ENCODE data around the gene RCSD1. TPM values are rescaled to one million over a fixed set of nuclear protein-coding genes. Genes with fewer than 3 reads are reported as not detected.

Gene RCSD1
- total RNA-seq, 1 donor from 2014 or later, result 0.98 TPM

DNA sequence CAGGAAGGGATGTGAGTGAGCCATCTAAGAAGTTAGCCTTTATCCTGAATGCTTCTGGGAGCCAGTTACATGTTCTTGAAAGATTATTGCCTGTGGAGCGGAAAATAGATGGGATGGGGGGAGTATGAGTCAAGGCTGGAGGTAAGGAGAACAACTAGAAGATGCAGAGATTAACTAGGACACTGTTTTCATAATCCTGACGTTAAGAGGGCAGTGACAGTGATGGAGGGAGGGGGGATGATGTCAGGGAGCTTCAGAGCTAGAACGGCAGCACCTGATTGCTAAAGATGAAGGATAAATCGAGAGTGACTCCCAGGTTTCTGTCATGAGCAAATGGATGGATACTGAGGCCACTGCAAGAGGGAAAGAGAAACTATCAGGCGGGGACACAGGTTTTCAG is 10.0 kb upstream of the RCSD1 start:
- H3K79me2 ChIP-seq (ENCODE audit: insufficient read depth, low read length), result no peaks in the 10 kb centered on the region
- Mint-ChIP-seq H3K27me3 (ENCODE audit: low read depth, unreplicated experiment) (peaks cover 13% of the 10 kb centered on the region), H3K4me3 (ENCODE audit: unreplicated experiment) (no peak overlapping the region), H3K9me3 (ENCODE audit: unreplicated experiment) (peaks cover 3% of the 10 kb centered on the region), H3K27ac (ENCODE audit: unreplicated experiment) (no peak overlapping the region), H3K36me3 (ENCODE audit: low read depth, unreplicated experiment) (no peaks in the 10 kb centered on the region), H3K4me1 (ENCODE audit: low read depth, unreplicated experiment) (peaks cover 14% of the 10 kb centered on the region)
- no peaks in the 10 kb centered on the region for H3K9me3 ChIP-seq (ENCODE audit: insufficient read depth, low read depth, low read length)
- H3K9ac ChIP-seq (ENCODE audit: low read length), result no peak overlapping the region
- no peaks in the 10 kb centered on the region for H4K20me1 ChIP-seq (ENCODE audit: insufficient read depth, low read length)
- H3K4me2 ChIP-seq (ENCODE audit: low read length), result no peak overlapping the region
- no peaks in the 10 kb centered on the region for H3K27me3 ChIP-seq (ENCODE audit: insufficient read depth, low read length)
- no peak for FAIRE-seq
- TF ChIP-seq CTCF (IDR thresholded peaks at IDR 0.05; ENCODE audit: insufficient read depth, low read depth, low read length), result no peak
- no peak for TF ChIP-seq EZH2 (IDR thresholded peaks at IDR 0.05; ENCODE audit: insufficient read depth, low read length)
- H3K4me1 ChIP-seq (ENCODE audit: insufficient read depth, low read length), result peaks cover 7% of the 10 kb centered on the region
- H3K27ac ChIP-seq (ENCODE audit: low read depth, low read length), result no peak overlapping the region
- DNase-seq (ENCODE audit: low read depth), result no peak
- H3K4me3 ChIP-seq (ENCODE audit: insufficient read depth, low read depth, low read length), result no peak overlapping the region
- H3K36me3 ChIP-seq (ENCODE audit: insufficient read depth, low read length), result no peaks in the 10 kb centered on the region
- H2AFZ ChIP-seq (ENCODE audit: low read depth, low read length), result no peak overlapping the region

- Histone ChIP-seq H2AFZ (ENCODE audit: low read depth, low read length) (no peak overlapping the region), H3K27ac (ENCODE audit: low read depth, low read length) (no peak overlapping the region), H3K36me3 (ENCODE audit: insufficient read depth, low read length) (no peaks in the 10 kb centered on the region), H3K27me3 (ENCODE audit: insufficient read depth, low read length) (peaks cover 3% of the 10 kb centered on the region), H3K9ac (ENCODE audit: low read length) (no peak overlapping the region), H3K9me3 (ENCODE audit: insufficient read depth, low read depth, low read length) (no peaks in the 10 kb centered on the region), H3K4me1 (ENCODE audit: insufficient read depth, low read length) (peaks cover 7% of the 10 kb centered on the region), H3K4me3 (ENCODE audit: insufficient read depth, low read depth, low read length) (no peak overlapping the region), H4K20me1 (ENCODE audit: insufficient read depth, low read length) (no peaks in the 10 kb centered on the region), H3K79me2 (ENCODE audit: insufficient read depth, low read length) (no peaks in the 10 kb centered on the region), H3K4me2 (ENCODE audit: low read length) (no peak overlapping the region)
- Mint-ChIP-seq H3K27me3 (ENCODE audit: low read depth, unreplicated experiment) (peaks cover 16% of the 10 kb centered on the region), H3K27ac (ENCODE audit: unreplicated experiment) (no peak overlapping the region), H3K4me3 (ENCODE audit: unreplicated experiment) (no peak overlapping the region), H3K4me1 (ENCODE audit: low read depth, unreplicated experiment) (peaks cover 11% of the 10 kb centered on the region), H3K9me3 (ENCODE audit: unreplicated experiment) (peaks cover 10% of the 10 kb centered on the region), H3K36me3 (ENCODE audit: low read depth, unreplicated experiment) (no peaks in the 10 kb centered on the region)
- no peak for DNase-seq (ENCODE audit: low read depth)
- FAIRE-seq, result no peak
- TF ChIP-seq EZH2 (IDR thresholded peaks at IDR 0.05; ENCODE audit: insufficient read depth, low read length) (no peak), CTCF (IDR thresholded peaks at IDR 0.05; ENCODE audit: insufficient read depth, low read depth, low read length) (no peak)
Observed at GRCh38 chr1:167621780-167622313, 8.2 kb upstream of the RCSD1 start.

DNA sequence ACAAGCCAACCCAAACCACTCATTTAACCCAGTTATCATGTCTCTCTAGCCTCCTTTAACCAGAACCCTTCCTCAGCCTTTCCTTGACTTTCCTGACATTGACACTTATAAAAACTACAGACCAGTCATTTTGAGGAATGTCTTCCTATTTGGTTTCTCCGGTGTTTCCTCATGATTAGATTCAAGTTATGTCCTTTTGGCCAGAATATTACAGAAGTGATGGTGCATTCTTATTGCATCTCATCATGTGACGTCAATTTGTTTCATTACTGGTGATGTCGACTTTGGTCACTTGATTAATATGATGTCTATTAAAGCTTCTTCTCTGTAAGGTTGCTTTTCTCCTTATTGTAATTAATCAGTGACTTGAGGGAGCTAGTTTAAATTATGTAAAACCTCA is 6.1 kb upstream of the RCSD1 start:
- TF ChIP-seq CTCF (IDR thresholded peaks at IDR 0.05; ENCODE audit: insufficient read depth, low read depth, low read length) (no peak), EZH2 (IDR thresholded peaks at IDR 0.05; ENCODE audit: insufficient read depth, low read length) (no peak)
- Histone ChIP-seq H2AFZ (ENCODE audit: low read depth, low read length) (no peak overlapping the region), H3K27ac (ENCODE audit: low read depth, low read length) (no peak overlapping the region), H3K4me2 (ENCODE audit: low read length) (no peak overlapping the region), H3K4me1 (ENCODE audit: insufficient read depth, low read length) (no peaks in the 10 kb centered on the region), H4K20me1 (ENCODE audit: insufficient read depth, low read length) (no peaks in the 10 kb centered on the region), H3K36me3 (ENCODE audit: insufficient read depth, low read length) (no peaks in the 10 kb centered on the region), H3K4me3 (ENCODE audit: insufficient read depth, low read depth, low read length) (no peak overlapping the region), H3K9me3 (ENCODE audit: insufficient read depth, low read depth, low read length) (no peaks in the 10 kb centered on the region), H3K79me2 (ENCODE audit: insufficient read depth, low read length) (no peaks in the 10 kb centered on the region), H3K27me3 (ENCODE audit: insufficient read depth, low read length) (peaks cover 3% of the 10 kb centered on the region), H3K9ac (ENCODE audit: low read length) (no peak overlapping the region)
- H3K9me3 Mint-ChIP-seq (ENCODE audit: unreplicated experiment), result peaks cover 10% of the 10 kb centered on the region
- DNase-seq (ENCODE audit: low read depth) (peak; percentile 72), FAIRE-seq (no peak)
- no peaks in the 10 kb centered on the region for H3K4me1 Mint-ChIP-seq (ENCODE audit: low read depth, unreplicated experiment)
- no peak overlapping the region for H3K4me3 Mint-ChIP-seq (ENCODE audit: unreplicated experiment)
- peaks cover 23% of the 10 kb centered on the region for H3K27me3 Mint-ChIP-seq (ENCODE audit: low read depth, unreplicated experiment)
- no peaks in the 10 kb centered on the region for H3K36me3 Mint-ChIP-seq (ENCODE audit: low read depth, unreplicated experiment)
- H3K27ac Mint-ChIP-seq (ENCODE audit: unreplicated experiment), result no peak overlapping the region

All from astrocyte (in vitro differentiated cells and primary cell).